ENCODE data around the gene HARS1.
A peak's percentile ranks its signal among the peaks of the same experiment; 100 is the strongest.
"Not testable (repeated sequence)": the region's sequence is repeated elsewhere in the genome, so short reads cannot be mapped to it uniquely, and the experiment has no call there.

HARS1 gene

GRCh38 chr5:140632366-140633020, 58.7 kb downstream of the HARS1 start:
- peak; percentile 54 for DNase-seq

GRCh38 chr5:140631831-140632365, 59.3 kb downstream of the HARS1 start:
- peak; percentile 35 for DNase-seq

- DNase-seq: no peak
Observed at GRCh38 chr5:140631036-140631417, 60.1 kb downstream of the HARS1 start.

DNA sequence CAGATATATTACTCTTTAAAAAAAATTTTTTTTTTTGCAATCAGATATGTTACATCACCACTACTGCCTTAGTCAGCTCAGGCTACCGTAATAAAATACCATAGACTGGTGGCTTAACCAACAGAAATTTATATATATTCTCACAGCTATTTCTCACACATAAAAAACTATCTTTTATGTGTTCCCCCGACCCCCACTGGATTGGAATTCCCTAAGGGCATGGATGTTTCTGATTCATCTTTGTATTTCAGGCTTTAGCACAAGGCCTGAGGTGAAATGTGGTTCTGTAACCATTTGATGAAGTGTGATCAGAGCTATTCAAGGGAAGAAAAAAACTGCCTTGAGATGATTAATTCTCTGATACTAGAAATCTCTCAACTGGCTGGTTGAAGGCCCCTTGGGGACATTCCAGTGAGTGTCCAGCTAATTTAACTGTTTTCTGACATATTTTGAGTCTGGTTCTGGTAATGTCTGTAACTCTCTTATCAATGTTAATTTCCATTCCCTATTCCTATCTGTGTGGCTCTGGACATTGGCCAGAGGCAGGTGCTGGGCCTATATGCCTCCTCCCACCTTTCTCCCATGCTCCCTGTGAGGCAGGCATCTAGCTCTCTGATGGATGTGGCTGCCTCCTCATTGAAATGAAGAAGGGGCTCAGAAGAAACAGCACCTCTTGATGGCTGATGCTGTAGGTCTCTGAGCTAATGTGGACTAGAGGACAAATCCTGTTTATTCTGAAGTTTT, 60.7 kb downstream of the HARS1 start:
- DNase-seq: no peak

DNA sequence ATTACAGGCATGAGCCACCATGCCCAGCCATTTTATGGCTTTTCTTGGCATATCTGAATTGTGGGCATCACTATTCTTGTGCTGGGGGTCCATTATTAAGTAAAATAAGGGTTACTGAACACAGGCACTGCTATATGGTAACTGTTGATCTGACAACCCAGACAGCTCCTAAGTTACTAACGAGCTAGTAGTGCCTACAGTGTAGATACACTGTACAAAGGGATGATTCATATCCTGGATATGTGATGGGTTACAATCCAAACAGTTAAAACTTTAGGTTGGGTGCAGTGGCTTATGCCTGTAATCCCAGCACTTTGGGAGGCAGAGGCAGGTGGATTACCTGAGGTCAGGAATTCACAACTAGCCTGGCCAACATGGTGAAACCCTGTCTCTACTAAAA, 62.5 kb downstream of the HARS1 start:
- no peak for DNase-seq

DNA sequence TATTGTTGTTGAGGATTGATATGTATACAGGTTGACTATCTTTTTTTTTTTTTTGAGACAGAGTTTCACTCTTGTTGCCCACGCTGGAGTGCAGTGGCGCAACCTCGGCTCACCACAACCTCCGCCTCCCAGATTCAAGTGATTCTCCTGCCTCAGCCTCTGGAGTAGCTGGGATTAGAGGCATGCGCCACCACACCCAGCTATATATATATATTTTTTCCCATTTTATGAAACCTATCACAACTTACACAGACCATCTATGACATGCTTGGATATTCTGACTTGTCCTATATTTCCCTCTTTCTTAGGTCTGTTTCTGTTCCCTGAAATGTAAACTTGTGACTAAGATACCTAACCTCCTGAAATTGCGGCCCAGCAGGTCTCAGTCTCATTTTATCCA, 63.2 kb downstream of the HARS1 start:
- DNase-seq: no peak

DNA sequence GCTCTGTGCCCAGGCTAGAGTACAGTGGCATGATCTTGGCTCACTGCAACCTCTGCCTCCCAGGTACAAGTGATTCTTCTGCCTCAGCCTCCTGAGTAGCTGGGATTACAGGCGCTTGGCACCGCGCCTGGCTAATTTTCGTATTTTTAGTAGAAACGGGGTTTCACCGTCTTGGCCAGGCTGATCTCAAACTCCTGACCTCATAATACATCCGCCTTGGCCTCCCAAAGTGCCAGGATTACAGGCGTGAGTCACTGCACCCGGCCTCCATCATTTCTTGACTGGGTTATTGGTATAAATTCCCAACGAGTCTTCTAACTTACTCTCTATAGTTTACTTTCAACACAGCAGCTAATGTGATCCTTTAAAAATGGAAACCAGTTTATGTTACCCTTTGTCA, 66.3 kb downstream of the HARS1 start:
- not testable (repeated sequence) for DNase-seq
